HG03060 (cell line): Measurements from ENCODE around the gene PKD2.
"Not testable (repeated sequence)": the region's sequence is repeated elsewhere in the genome, so short reads cannot be mapped to it uniquely, and the experiment has no call there.

ENCODE experiments used
- ATAC-seq: cut with Tn5 transposase; IDR thresholded peaks from one replicate; pipeline ENCODE4 v1.9.1; 2021; ENCODE audit warnings: low read depth, moderate number of reproducible peaks; ENCODE audit not compliant: unreplicated experiment

PKD2 gene

DNA sequence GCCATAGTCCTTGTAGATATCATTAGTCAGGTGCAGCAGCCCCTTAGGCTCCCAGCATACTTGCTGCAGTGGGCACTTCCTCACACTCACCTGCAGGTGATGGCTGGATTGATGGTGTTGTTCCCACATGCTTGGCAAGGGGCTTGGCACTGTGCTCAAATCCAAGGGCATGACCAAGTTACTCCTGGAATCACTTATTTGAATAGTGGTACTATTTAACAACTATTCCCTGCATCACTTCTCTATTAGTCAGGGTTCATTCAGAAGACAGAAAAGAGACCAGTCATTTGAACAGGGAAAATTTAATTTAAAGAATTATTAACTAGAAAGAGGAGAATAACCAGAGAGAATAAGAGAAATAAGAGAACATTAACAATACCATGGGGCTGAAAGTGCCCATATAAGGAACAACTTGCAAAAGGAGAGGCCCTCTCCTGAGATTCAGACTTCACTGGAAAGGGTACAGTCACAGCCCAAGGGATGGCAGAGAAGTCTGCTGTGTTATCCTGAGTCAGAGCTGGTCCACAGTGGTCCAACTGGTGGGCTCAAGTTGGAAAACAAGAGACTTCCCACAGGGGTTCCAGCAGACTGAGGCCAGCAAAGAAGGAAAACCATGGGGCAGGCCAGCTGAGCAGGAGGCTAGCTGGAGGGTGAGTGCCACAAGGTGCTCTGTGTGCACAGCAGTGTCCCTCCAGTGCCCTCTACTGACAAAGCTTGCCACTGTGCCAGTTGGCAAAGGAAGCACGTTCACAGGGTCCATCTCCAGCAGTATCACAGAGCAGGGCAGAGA lies 22.1 kb upstream of the PKD2 start:
- no peak for ATAC-seq

DNA sequence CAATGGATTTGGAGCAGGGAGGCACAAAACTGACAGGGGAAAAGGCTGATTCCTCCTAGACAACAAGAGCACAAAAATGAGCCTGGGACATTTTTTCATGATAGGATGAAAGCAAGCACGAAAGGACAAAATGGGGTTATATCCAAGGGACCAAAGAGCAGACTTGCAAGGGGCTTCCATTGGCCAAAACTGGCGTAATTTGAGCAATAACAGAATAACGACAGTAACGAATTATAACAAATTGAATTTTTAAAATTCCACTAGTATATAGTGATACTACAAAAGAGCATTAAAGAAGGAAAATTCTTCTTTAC lies 21.6 kb upstream of the PKD2 start:
- ATAC-seq, result no peak

- ATAC-seq, result no peak
Observed at GRCh38 chr4:87986508-87986907, 20.9 kb upstream of the PKD2 start.

GRCh38 chr4:87989765-87990164 lies 17.7 kb upstream of the PKD2 start:
- ATAC-seq, result no peak

DNA sequence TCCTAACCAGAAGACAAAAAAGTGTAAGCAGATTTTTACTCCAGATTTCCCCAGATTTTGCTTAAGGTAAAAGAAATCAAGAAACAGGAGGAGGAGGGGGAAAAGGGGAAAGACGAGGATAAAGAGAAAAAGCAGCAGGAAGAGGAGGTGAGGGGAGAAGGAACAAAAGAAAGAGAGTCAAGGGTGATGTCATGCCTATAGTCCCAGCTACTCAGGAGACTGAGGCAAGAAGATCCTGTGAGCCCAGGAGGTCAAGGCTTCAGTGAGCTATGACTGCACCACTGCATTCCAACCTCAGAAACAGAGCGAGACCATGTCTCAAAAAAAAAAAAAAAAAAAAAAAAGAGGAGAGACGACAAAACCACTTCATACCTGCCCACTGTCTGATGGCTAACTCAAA lies 12.0 kb upstream of the PKD2 start:
- ATAC-seq, result no peak

GRCh38 chr4:87999191-87999691 lies 8.2 kb upstream of the PKD2 start:
- not testable (repeated sequence) for ATAC-seq

GRCh38 chr4:88001871-88002270 lies 5.6 kb upstream of the PKD2 start:
- no peak for ATAC-seq

DNA sequence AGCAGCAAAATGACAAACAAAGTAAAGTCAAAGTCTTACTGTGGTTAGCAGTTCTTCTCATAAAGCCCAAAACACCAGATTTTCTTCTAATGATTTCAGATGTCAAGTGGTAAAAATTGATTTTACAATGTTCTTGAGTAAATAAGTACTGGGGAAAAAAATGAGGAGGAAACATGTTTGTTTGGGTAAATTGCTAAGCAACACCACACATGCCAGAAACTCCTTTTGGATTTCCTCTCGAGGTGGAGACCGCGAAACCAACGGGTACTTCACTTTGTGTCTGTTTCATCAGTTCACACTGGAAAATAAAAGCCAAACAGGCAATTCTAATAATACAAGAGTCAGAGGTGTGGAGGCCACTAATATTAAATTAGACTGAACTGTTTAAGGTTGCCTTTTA lies 4.6 kb upstream of the PKD2 start:
- ATAC-seq, result no peak

DNA sequence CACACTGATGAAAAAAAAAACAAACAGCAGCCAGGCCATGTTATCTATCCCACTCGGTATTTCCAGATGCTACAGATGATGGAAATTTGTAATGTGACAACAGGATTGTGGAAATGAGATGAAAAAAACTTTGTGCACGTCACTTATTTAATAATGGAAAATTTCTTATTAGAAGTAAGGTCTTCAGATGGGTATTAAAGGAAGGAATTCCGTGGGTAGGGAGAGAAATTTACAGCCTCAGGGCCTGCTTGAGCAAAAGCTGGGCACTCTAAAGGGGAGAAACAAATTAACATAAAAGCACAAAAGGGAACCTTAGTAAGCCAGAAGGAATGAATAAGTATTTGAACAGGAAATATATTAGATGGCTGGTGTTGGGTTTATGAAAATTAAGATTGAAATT lies 4.2 kb upstream of the PKD2 start:
- ATAC-seq, result no peak

GRCh38 chr4:88005076-88005475 lies 2.4 kb upstream of the PKD2 start:
- ATAC-seq, result no peak

DNA sequence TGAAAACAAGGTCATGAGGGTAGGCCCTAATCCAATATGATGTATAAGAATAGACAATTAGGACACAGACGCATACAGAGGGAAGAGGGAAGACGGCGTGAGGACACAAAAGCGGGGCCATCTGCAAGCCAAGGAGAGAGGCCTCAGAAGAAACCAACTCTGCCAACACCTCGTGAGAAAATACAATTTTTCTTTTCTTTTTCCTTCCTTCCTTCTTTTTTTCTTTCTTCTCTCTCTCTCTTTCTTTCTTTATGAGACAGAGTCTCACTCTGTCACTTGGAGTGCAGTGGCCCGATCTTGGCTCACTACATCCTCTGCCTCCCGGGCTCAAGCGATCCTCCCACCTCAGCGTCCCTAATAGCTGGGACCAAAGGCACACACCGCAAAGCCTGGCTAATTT lies 1.5 kb upstream of the PKD2 start:
- no peak for ATAC-seq

- no peak for ATAC-seq
Observed at GRCh38 chr4:88006956-88007303, 505 bp upstream of the PKD2 start.

DNA sequence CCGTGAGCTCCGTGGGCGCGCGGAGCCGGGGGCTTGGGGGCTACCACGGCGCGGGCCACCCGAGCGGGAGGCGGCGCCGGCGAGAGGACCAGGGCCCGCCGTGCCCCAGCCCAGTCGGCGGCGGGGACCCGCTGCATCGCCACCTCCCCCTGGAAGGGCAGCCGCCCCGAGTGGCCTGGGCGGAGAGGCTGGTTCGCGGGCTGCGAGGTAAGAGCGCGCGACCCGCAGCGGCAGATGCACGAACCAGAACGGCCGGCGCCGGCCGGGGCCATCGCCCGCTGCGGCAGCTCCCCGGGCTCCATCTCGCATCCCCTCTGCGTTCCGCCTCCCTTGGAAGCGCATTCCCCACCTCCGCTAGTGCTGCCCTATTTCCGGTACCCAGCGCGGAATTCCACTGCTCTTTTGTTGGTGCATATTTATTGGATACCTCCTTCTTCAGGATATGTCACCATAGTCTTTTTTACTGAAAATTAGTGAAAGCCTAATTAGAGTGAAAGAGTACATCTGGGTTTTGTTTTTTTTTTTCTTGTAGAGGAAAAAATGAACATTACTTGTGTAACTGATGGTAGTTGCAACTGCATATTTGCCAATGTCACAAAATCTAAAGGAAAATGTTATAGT lies 797 bp downstream of the PKD2 start:
- ATAC-seq, result no peak

GRCh38 chr4:88008743-88009171 lies 1.3 kb downstream of the PKD2 start:
- ATAC-seq, result no peak

GRCh38 chr4:88009871-88010270 lies 2.4 kb downstream of the PKD2 start:
- ATAC-seq, result no peak

DNA sequence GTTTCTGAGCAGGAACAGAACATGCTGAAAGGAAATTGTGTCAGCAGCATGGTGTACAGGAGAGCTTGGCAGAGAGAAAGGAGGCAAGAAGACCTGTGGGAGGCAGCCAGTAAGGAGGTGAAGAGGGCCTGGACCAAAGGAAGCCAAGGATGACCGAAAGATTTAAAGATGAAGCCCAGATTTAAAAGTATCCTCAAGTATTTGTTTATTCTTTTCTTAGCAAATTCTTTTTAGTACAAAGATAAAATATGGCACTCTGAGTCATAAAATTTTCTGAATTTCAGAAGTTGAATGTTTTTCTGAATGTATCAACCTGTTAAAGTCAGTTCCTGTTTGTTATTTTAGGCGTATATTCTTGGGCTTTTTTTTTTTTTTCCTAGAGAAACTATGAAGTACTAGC lies 3.5 kb downstream of the PKD2 start:
- no peak for ATAC-seq

- no peak for ATAC-seq
Observed at GRCh38 chr4:88012647-88013046, 5.2 kb downstream of the PKD2 start.

DNA sequence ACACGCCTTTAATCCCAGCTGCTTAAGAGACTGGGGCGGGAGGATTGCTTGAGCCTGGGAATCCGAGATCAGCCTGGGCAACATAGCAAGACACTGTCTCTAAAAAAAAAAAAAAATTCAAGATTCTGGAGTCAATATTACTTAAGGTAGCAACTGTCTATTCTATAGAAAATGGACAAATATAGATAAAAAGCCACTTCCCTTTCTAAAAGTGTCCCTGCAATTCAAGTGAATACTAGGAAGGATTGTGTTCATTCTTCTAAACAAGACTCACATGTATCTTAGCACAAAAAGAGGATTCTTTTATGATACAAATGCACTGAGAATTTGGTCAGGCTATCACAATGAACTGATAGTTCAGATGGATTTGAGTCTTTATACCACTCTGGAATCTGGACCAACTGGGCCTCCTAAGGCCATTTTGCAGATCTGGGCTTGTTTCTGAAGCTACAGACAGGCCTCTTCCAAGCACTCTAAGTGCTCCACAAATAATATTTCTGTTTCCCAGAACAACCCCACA lies 7.0 kb downstream of the PKD2 start:
- no peak for ATAC-seq

DNA sequence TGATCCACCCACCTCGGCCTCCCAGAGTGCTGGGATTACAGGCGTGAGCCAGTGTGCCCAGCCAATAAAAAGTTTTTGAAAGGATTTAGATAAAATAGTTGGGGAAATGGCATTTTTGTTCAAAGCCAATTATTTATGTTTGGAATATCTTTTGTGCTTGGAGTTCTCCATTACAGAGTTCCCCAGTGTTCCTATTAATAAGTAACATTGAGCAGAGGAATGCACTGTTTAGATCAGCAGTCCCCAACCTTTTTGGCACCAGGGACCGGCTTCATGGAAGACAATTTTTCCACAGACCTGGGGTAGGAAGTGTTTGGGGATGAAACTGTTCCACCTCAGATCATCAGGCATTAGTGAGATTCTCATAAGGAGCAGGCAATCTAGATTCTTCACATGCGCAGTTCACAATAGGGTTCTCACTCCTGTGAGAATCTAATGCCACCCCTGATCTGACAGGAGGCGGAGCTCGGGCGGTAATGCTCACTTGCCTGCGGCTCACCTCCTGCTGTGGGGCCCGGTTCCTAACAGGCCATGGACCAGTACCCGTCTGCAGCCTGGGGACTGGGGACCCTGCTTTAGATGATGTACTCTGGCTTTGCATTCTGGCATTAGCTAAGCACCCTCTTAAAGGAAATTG lies 8.3 kb downstream of the PKD2 start:
- ATAC-seq, result no peak

- ATAC-seq, result no peak
Observed at GRCh38 chr4:88017516-88018297, 10.3 kb downstream of the PKD2 start.

DNA sequence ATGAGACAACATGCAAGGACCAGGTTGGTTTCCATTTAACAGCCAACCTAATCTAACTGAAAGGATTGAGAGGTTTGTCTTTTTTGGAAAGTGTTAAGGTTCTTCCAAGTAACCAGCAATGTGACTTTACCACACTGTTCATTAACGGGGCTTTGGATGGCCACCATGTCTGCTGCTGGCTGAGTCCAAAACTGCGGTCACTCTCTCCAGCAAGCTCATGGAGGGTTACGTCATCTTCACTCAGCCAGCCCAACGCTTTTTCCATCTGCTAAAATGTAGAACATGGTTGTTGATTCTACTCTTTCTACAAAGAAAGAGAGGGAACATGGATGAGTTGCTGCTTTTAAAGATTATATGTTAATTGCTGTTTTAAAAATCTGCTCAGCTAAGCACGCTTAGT lies 11.0 kb downstream of the PKD2 start:
- ATAC-seq, result no peak
